D721Med (cell line): ENCODE data around the gene TTLL12.

ENCODE experiments used
- DNase-seq: peaks from one replicate; pipeline ENCODE4 v3.0.0; 2011; ENCODE audit warnings: low spot score; ENCODE audit not compliant: insufficient read length
- FAIRE-seq: peaks from 2 replicates; lab custom pipeline; 2011; peaks lifted over from hg19 to GRCh38; lab: Jason Lieb, UNC
- TF ChIP-seq, protein P1 (sequence below): IDR thresholded peaks from 2 replicates; pipeline ENCODE4 v1.5.1; 2012; ENCODE audit warnings: mild to moderate bottlenecking, control low read depth; ENCODE audit not compliant: insufficient read depth; ENCODE audit errors: missing control alignments

TTLL12 gene

DNA sequence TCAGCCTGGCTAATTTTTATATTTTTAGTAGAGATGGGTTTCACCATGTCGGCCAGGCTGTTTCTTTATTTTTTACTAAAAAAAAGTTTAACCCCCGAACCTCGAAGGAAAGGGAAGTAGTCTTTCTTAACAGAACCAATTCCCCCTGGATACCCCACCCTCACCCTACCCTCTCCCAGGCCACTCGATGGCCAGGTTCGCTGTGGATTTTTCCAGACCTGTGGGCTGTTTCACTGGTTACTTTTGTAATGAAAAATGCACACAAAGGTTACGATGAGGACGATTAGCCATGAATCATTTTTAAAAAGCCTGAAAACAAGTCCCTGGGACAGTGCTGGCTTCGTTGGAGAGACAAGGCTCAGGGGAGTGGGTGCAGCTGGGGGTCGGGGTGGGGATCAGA lies 33.0 kb downstream of the TTLL12 start:
- DNase-seq: no peak
- no peak for FAIRE-seq
- TF ChIP-seq, protein P1, sequence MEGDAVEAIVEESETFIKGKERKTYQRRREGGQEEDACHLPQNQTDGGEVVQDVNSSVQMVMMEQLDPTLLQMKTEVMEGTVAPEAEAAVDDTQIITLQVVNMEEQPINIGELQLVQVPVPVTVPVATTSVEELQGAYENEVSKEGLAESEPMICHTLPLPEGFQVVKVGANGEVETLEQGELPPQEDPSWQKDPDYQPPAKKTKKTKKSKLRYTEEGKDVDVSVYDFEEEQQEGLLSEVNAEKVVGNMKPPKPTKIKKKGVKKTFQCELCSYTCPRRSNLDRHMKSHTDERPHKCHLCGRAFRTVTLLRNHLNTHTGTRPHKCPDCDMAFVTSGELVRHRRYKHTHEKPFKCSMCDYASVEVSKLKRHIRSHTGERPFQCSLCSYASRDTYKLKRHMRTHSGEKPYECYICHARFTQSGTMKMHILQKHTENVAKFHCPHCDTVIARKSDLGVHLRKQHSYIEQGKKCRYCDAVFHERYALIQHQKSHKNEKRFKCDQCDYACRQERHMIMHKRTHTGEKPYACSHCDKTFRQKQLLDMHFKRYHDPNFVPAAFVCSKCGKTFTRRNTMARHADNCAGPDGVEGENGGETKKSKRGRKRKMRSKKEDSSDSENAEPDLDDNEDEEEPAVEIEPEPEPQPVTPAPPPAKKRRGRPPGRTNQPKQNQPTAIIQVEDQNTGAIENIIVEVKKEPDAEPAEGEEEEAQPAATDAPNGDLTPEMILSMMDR: no peak

DNA sequence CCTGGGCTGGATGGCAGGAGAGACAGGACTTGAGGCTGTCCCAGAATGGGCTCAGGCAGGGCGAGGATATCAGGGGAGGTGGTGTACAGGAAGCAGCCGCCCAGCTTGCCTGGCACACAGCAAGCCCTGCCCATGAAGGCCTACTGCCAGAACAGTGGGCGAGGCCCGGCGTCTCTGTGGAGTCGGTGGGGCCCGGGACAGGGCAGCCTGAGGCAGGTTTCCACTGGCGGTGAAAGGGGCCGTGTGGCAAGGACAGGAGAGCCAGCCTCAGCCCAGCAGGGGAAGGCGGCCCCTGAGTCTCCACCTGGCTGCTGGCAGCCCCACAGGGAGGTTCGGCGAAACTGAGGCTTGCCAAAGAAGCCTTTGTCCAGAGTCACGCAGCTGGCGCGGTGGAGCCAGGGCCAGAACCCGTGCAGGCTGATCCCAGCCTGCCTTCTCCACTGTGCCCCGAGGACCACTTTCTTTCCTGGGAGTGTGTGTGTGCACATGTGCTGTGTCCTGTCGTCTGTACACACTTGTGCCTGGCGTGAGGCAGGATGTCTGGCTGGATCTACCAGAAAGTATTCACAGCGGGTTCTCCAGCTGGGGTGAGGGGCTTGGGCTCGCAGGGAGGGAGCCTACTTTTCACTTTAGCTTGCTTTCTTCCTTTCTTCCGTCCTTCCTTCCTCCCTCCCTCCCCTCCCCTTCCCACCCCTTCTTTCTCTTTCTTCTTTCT lies 34.4 kb downstream of the TTLL12 start:
- DNase-seq: no peak
- TF ChIP-seq, protein P1: no peak
- FAIRE-seq: no peak

DNA sequence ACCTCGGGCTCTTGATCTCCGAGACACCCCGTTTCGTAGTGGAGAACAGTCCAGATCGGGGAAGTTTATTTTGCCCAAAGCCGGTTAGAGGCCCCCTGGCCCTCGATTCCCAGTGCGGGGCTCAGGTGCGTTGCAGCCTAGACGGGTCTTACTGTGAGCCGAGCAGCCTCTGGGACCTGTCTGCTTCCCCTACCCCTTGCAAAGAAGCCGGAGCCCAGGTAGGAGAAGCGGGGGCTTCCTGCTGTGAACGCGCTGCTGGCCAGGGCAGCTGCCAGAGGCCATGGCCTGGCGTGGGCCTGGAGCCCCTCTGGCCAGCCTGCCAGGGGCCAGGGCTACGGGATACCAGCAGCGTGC lies 35.0 kb downstream of the TTLL12 start:
- FAIRE-seq (no peak), DNase-seq (no peak)
- TF ChIP-seq, protein P1: no peak

DNA sequence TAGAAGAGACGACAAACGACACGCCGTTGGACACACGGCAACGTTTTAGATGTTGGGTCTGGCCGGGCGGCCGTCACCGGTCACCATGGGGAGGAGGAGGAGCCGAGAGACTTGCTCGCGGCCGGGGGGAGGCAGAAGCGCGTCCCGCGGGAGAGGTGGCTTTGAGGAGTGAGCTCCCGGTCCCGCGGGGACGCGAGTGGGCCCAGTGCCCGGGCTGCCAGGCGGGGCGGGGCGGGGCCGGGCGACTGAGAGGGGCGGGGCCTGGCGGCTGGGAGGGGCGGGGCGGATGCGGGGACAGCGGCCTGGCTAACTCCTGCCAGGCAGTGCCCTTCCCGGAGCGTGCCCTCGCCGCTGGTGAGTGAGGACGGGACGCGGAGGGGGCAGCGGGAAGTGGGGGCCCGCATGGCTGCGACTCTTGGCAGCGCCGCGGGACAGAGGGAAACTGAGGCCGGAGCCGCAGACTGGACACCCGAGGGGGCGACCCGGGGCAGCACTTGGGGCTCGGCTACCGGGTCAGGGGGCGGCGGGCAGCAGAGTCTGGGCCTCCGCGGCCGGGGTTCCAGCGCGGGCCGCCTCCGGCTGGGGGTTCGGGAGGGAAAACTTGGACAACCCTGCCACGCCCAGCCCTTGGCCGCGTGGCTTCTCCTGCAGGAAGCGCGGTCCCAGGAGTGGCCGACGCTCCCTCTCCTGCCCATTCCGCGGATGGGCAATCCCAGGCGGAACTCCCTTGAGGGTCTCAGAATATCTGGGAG lies 35.5 kb downstream of the TTLL12 start, which contains the start of gene TSPO:
Gene TSPO, plus strand, starts transcription at position 309 of the 752 bp plus-strand sequence. CDS start 7,680 bp downstream, outside the sequence.
- DNase-seq (peak; percentile 55), FAIRE-seq (no peak)
- TF ChIP-seq, protein P1: no peak

DNA sequence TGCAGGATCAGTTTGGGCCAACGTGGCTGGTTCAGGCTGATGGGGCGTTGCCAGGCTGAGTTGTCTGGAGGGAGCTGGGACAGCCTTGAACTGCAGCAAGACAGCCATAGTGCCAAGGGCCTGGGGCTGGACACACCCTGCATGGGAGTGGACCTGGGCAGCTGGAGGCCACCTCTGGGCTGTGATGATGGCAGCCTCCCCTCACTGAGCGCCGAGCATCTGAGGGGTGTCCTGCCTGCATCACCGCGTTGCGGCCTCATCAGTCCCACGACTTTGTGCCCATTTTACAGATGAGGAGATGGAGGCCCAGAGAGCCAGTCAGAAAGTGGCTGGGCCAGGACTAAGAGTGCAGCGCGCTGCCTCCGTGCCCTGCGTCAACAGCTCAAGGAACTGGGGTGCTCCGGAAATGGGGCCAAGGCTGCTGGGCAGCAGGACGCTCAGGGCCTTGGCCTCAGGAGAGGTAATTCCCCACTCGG lies 36.2 kb downstream of the TTLL12 start:
- DNase-seq (no peak), FAIRE-seq (no peak)
- TF ChIP-seq, protein P1: no peak

DNA sequence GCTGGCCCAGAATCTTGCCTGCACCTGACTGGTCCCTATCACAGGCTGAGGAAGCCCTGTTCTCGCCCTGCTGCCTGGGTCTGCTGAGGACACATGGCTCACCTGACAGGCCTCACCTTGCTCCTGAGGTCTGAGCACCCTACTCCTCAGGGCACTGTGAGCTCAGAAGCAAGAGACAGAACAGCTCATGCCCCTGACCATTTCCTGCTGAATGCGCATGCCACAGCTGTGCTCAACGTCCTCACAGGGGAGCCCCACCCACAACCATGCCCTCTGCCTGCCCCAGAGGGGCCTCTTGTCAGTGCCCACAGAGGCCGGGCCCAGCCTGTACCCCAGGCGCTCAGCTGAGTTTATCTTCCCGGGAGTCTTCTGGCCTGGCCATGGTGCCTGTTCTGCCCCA lies 38.4 kb downstream of the TTLL12 start:
- FAIRE-seq (no peak), DNase-seq (no peak)
- TF ChIP-seq, protein P1: no peak
